ENCODE data around the gene U2AF1L4.

DNA sequence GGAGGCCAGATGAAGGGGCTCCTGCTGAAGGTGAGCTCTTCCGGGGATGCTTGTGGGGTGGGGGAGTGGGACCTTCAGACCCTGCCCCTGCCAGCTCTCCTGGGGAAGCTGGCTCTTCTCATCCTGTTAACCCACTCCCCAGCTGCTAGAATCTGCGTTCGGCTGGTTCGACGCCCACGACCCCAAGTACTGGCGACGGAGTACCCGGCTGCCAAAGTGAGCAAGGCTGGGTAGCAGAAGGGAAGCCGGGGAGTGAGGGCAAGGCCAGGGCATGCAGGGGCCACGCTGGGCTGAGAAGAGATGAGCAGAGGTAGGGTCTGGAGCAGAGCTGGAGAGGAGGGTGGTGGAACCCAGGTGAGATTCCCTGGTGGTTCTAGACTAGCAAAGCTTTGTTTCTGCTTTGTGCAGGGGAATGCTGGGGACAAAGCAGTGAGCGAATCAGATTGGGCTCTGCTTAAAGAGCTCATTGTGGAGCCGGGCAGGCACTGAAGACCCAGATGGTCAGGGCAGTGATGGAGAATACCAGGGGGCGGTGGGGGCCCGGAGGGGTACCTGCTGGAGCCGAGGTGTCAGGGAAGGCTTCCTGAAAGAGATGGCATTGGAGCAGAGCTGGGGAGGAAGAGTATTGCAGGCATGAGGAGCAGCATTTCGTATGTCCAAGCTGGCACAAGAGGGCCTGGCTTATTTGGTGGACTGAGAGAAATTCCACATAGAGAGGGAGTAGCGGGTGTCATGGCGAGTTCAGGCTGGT is 17.1 kb downstream of the U2AF1L4 start:
- TF ChIP-seq, protein P1, sequence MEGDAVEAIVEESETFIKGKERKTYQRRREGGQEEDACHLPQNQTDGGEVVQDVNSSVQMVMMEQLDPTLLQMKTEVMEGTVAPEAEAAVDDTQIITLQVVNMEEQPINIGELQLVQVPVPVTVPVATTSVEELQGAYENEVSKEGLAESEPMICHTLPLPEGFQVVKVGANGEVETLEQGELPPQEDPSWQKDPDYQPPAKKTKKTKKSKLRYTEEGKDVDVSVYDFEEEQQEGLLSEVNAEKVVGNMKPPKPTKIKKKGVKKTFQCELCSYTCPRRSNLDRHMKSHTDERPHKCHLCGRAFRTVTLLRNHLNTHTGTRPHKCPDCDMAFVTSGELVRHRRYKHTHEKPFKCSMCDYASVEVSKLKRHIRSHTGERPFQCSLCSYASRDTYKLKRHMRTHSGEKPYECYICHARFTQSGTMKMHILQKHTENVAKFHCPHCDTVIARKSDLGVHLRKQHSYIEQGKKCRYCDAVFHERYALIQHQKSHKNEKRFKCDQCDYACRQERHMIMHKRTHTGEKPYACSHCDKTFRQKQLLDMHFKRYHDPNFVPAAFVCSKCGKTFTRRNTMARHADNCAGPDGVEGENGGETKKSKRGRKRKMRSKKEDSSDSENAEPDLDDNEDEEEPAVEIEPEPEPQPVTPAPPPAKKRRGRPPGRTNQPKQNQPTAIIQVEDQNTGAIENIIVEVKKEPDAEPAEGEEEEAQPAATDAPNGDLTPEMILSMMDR (IDR thresholded peaks at IDR 0.05) = no peak
- no peak for TF ChIP-seq POLR2A (IDR thresholded peaks at IDR 0.05)
